Calu3 (cell line): ENCODE measurements around the gene PCMT1. TPM values are rescaled to one million over a fixed set of nuclear protein-coding genes. Genes with fewer than 3 reads are reported as not detected.

ENCODE experiments used
- BruUV-seq: library from RNA; stranded (reverse); fragments of 400-500 nt; replicated peaks from 2 replicates; lab custom pipeline; 2021; lab: Mats Ljungman, UMichigan
- CTCF ChIA-PET: fragments of 300-600 bp; sonication (Branson Sonifier 250); formaldehyde crosslinking; loops from one replicate; lab custom pipeline; 2022; ENCODE audit warnings: antibody characterized with exemption; lab: Charles Lee
- DNase-seq: peaks from one replicate; pipeline ENCODE4 v3.0.0; 2022
- H3K27ac Mint-ChIP-seq: one replicate; pipeline ENCODE4 v1.8.0; 2022; ENCODE audit warnings: mixed read lengths; ENCODE audit not compliant: unreplicated experiment
- H3K27me3 Mint-ChIP-seq: one replicate; pipeline ENCODE4 v1.8.0; 2022; ENCODE audit warnings: mixed read lengths; ENCODE audit not compliant: unreplicated experiment
- H3K36me3 Mint-ChIP-seq: one replicate; pipeline ENCODE4 v1.8.0; 2022; ENCODE audit warnings: mild to moderate bottlenecking, moderate library complexity, mixed read lengths; ENCODE audit not compliant: insufficient read depth, unreplicated experiment
- H3K4me1 Mint-ChIP-seq: one replicate; pipeline ENCODE4 v1.8.0; 2022; ENCODE audit warnings: mild to moderate bottlenecking, low read depth, mixed read lengths; ENCODE audit not compliant: unreplicated experiment
- H3K4me3 Mint-ChIP-seq: one replicate; pipeline ENCODE4 v1.8.0; 2022; ENCODE audit warnings: mild to moderate bottlenecking, low read depth, moderate library complexity, mixed read lengths; ENCODE audit not compliant: unreplicated experiment
- H3K9me3 Mint-ChIP-seq: one replicate; pipeline ENCODE4 v1.8.0; 2022; ENCODE audit warnings: low read depth, mixed read lengths; ENCODE audit not compliant: unreplicated experiment
- CTCF ChIP-seq: fragments of 200-600 bp; IDR thresholded peaks from one replicate; pipeline ENCODE4 v1.8.0; 2022; ENCODE audit warnings: antibody characterized with exemption; ENCODE audit not compliant: unreplicated experiment
- intact Hi-C: fragments of 100-400 bp; cut with micrococcal nuclease; formaldehyde crosslinking; loops from one replicate; pipeline ENCODE4 v1.10.0; 2022; ENCODE audit not compliant: unreplicated experiment
- total RNA-seq: library from RNA; stranded (reverse); gene quantifications from 2 replicates; pipeline ENCODE4 v1.2.3, GENCODE V29; 2022

The PCMT1 gene
- total RNA-seq, 1 experiment from 2014 or later, result 63.4 TPM

- intact Hi-C loops, result no loop called here
- no peak overlapping the region for H3K27ac Mint-ChIP-seq
- no peak for DNase-seq
- BruUV-seq, result TSS peak; percentile 49
- peak overlapping the region; percentile 95 for H3K4me3 Mint-ChIP-seq
- no peaks in the 10 kb centered on the region for H3K4me1 Mint-ChIP-seq
- CTCF ChIA-PET, result interaction anchor here (0.6 kb wide), 1 partner anchor 14 kb away, joined by 3 read pairs; no protein-coding TSS in a partner anchor
- no peaks in the 10 kb centered on the region for H3K9me3 Mint-ChIP-seq
- peaks cover 22% of the 10 kb centered on the region for H3K36me3 Mint-ChIP-seq
- H3K27me3 Mint-ChIP-seq, result no peaks in the 10 kb centered on the region
- TF ChIP-seq CTCF, result no peak
Measured at GRCh38 chr6:149716181-149716963, 33.2 kb upstream of the PCMT1 start.

GRCh38 chr6:149717255-149717587 is 32.3 kb upstream of the PCMT1 start:
- CTCF ChIA-PET, result interaction anchor here (0.6 to 0.7 kb wide), 2 partner anchors 15 to 114 kb away, joined by 3 read pairs; no protein-coding TSS in a partner anchor
- no TSS peak for BruUV-seq
- H3K36me3 Mint-ChIP-seq, result peaks cover 17% of the 10 kb centered on the region
- intact Hi-C loops, result no loop called here
- DNase-seq, result no peak
- H3K9me3 Mint-ChIP-seq, result no peaks in the 10 kb centered on the region
- no peaks in the 10 kb centered on the region for H3K4me1 Mint-ChIP-seq
- TF ChIP-seq CTCF, result no peak
- H3K27me3 Mint-ChIP-seq, result no peaks in the 10 kb centered on the region
- peak overlapping the region; percentile 95 for H3K4me3 Mint-ChIP-seq
- peak overlapping the region; percentile 86 for H3K27ac Mint-ChIP-seq

- Mint-ChIP-seq H3K27me3 (no peaks in the 10 kb centered on the region), H3K27ac (peak within 1 kb of the TSS; percentile 86), H3K4me3 (peak within 1 kb of the TSS; percentile 95), H3K4me1 (no peaks in the 10 kb centered on the region), H3K9me3 (no peaks in the 10 kb centered on the region), H3K36me3 (peaks cover 17% of the 10 kb centered on the region)
- DNase-seq, result peak; percentile 84
- no TSS peak for BruUV-seq
- CTCF ChIA-PET, result interaction anchor here (0.7 kb wide), 1 partner anchor 113 kb away, joined by 3 read pairs; no protein-coding TSS in a partner anchor
- TF ChIP-seq CTCF, result no peak
- intact Hi-C loops, result no loop called here
Measured at GRCh38 chr6:149717588-149718458, 31.7 kb upstream of the PCMT1 start, which contains the start of gene LATS1. Gene LATS1 (minus strand): TSS chr6:149718101. CDS start chr6:149702126, 15,975 bp downstream.

GRCh38 chr6:149719531-149719930 is 30.0 kb upstream of the PCMT1 start:
- intact Hi-C loops, result no loop called here
- CTCF ChIA-PET, result no interaction called here
- peaks cover 22% of the 10 kb centered on the region for H3K36me3 Mint-ChIP-seq
- peak overlapping the region; percentile 28 for H3K27ac Mint-ChIP-seq
- TF ChIP-seq CTCF, result no peak
- H3K27me3 Mint-ChIP-seq, result no peaks in the 10 kb centered on the region
- no peaks in the 10 kb centered on the region for H3K4me1 Mint-ChIP-seq
- no peak overlapping the region for H3K4me3 Mint-ChIP-seq
- H3K9me3 Mint-ChIP-seq, result no peaks in the 10 kb centered on the region
- DNase-seq, result no peak
- BruUV-seq, result no TSS peak
